ENCODE data around the gene S100A10. TPM values are rescaled to one million over a fixed set of nuclear protein-coding genes. Genes with fewer than 3 reads are reported as not detected.

Gene S100A10
- polyA plus RNA-seq, 1 donor from 2014 or later: 459 TPM

GRCh38 chr1:151985270-151985669 lies 8.4 kb downstream of the S100A10 start:
- no peak overlapping the region for H3K27ac Mint-ChIP-seq

GRCh38 chr1:151984313-151984956 lies 9.2 kb downstream of the S100A10 start:
- no peaks in the 10 kb centered on the region for H3K9me3 Mint-ChIP-seq
- no peaks in the 10 kb centered on the region for H3K27me3 Mint-ChIP-seq
- H3K4me3 Mint-ChIP-seq: no peak overlapping the region
- peak overlapping the region in 2 of 3 donors; percentile 33 to 83 for H3K27ac Mint-ChIP-seq
- H3K36me3 Mint-ChIP-seq: peaks cover 6% of the 10 kb centered on the region
- H3K4me1 Mint-ChIP-seq: peaks cover 13 to 22% (median 21%) of the 10 kb centered on the region in 3 donors

More at GRCh38 chr1:151985270-151985669, 8.4 kb downstream of the S100A10 start:
- Mint-ChIP-seq H3K27me3 (no peaks in the 10 kb centered on the region), H3K36me3 (peaks cover 6% of the 10 kb centered on the region), H3K4me1 (peaks cover 13 to 27% (median 24%) of the 10 kb centered on the region in 3 donors), H3K9me3 (no peaks in the 10 kb centered on the region), H3K4me3 (no peak overlapping the region)

- Mint-ChIP-seq H3K36me3 (peaks cover 6% of the 10 kb centered on the region), H3K27me3 (no peaks in the 10 kb centered on the region), H3K9me3 (no peaks in the 10 kb centered on the region), H3K4me3 (no peak overlapping the region), H3K27ac (no peak overlapping the region), H3K4me1 (peaks cover 13 to 18% (median 16%) of the 10 kb centered on the region in 3 donors)
Observed at GRCh38 chr1:151982300-151983005, 11.2 kb downstream of the S100A10 start.

GRCh38 chr1:151981178-151981525 lies 12.5 kb downstream of the S100A10 start:
- H3K4me3 Mint-ChIP-seq: no peak overlapping the region
- peaks cover 6 to 10% (median 8%) of the 10 kb centered on the region in 3 donors for H3K4me1 Mint-ChIP-seq
- H3K36me3 Mint-ChIP-seq: peaks cover 10% of the 10 kb centered on the region
- H3K27me3 Mint-ChIP-seq: no peaks in the 10 kb centered on the region
- H3K9me3 Mint-ChIP-seq: no peaks in the 10 kb centered on the region
- H3K27ac Mint-ChIP-seq: peak overlapping the region in 1 of 3 donors; percentile 28

- H3K4me1 Mint-ChIP-seq: peaks cover 6 to 9% (median 8%) of the 10 kb centered on the region in 3 donors
- peak overlapping the region in 1 of 3 donors; percentile 28 for H3K27ac Mint-ChIP-seq
Observed at GRCh38 chr1:151980287-151981177, 13.1 kb downstream of the S100A10 start.

GRCh38 chr1:151978922-151979321 lies 14.7 kb downstream of the S100A10 start:
- H3K4me1 Mint-ChIP-seq: no peaks in the 10 kb centered on the region
- H3K27ac Mint-ChIP-seq: no peak overlapping the region
- H3K36me3 Mint-ChIP-seq: peaks cover 10% of the 10 kb centered on the region
- H3K4me3 Mint-ChIP-seq: no peak overlapping the region
- no peaks in the 10 kb centered on the region for H3K9me3 Mint-ChIP-seq
- H3K27me3 Mint-ChIP-seq: no peaks in the 10 kb centered on the region

More at GRCh38 chr1:151980287-151981177, 13.1 kb downstream of the S100A10 start:
- Mint-ChIP-seq H3K27me3 (no peaks in the 10 kb centered on the region), H3K36me3 (peaks cover 10% of the 10 kb centered on the region), H3K9me3 (no peaks in the 10 kb centered on the region), H3K4me3 (no peak overlapping the region)

GRCh38 chr1:151977662-151978230 lies 15.9 kb downstream of the S100A10 start:
- H3K4me1 Mint-ChIP-seq: no peaks in the 10 kb centered on the region
- no peaks in the 10 kb centered on the region for H3K9me3 Mint-ChIP-seq
- H3K36me3 Mint-ChIP-seq: peaks cover 10% of the 10 kb centered on the region
- no peak overlapping the region for H3K4me3 Mint-ChIP-seq
- H3K27ac Mint-ChIP-seq: no peak overlapping the region
- no peaks in the 10 kb centered on the region for H3K27me3 Mint-ChIP-seq

- Mint-ChIP-seq H3K27ac (no peak overlapping the region), H3K4me3 (no peak overlapping the region), H3K4me1 (no peaks in the 10 kb centered on the region), H3K9me3 (no peaks in the 10 kb centered on the region), H3K27me3 (no peaks in the 10 kb centered on the region), H3K36me3 (peaks cover 8% of the 10 kb centered on the region)
Observed at GRCh38 chr1:151976858-151977257, 16.8 kb downstream of the S100A10 start.

GRCh38 chr1:151976015-151976343 lies 17.7 kb downstream of the S100A10 start:
- no peaks in the 10 kb centered on the region for H3K4me1 Mint-ChIP-seq
- H3K36me3 Mint-ChIP-seq: peaks cover 3% of the 10 kb centered on the region
- no peaks in the 10 kb centered on the region for H3K9me3 Mint-ChIP-seq
- no peak overlapping the region for H3K4me3 Mint-ChIP-seq
- no peak overlapping the region for H3K27ac Mint-ChIP-seq
- no peaks in the 10 kb centered on the region for H3K27me3 Mint-ChIP-seq

- Mint-ChIP-seq H3K4me1 (no peaks in the 10 kb centered on the region), H3K36me3 (peaks cover 3% of the 10 kb centered on the region), H3K27ac (no peak overlapping the region), H3K4me3 (no peak overlapping the region), H3K27me3 (no peaks in the 10 kb centered on the region), H3K9me3 (no peaks in the 10 kb centered on the region)
Observed at GRCh38 chr1:151975311-151976014, 18.2 kb downstream of the S100A10 start.

- no peak overlapping the region for H3K4me3 Mint-ChIP-seq
- no peaks in the 10 kb centered on the region for H3K9me3 Mint-ChIP-seq
- peaks cover 3% of the 10 kb centered on the region for H3K36me3 Mint-ChIP-seq
- no peak overlapping the region for H3K27ac Mint-ChIP-seq
- H3K4me1 Mint-ChIP-seq: peaks cover 4 to 11% (median 5%) of the 10 kb centered on the region in 3 donors
- H3K27me3 Mint-ChIP-seq: no peaks in the 10 kb centered on the region
Observed at GRCh38 chr1:151972542-151973248, 21.0 kb downstream of the S100A10 start.

GRCh38 chr1:151970626-151971025 lies 23.0 kb downstream of the S100A10 start:
- Mint-ChIP-seq H3K9me3 (no peaks in the 10 kb centered on the region), H3K4me1 (peaks cover 4 to 11% (median 5%) of the 10 kb centered on the region in 3 donors), H3K4me3 (no peak overlapping the region), H3K36me3 (no peaks in the 10 kb centered on the region), H3K27me3 (no peaks in the 10 kb centered on the region), H3K27ac (no peak overlapping the region)

- no peaks in the 10 kb centered on the region for H3K27me3 Mint-ChIP-seq
- H3K4me1 Mint-ChIP-seq: peaks cover 4 to 11% (median 5%) of the 10 kb centered on the region in 3 donors
- no peak overlapping the region for H3K4me3 Mint-ChIP-seq
- H3K9me3 Mint-ChIP-seq: no peaks in the 10 kb centered on the region
- no peak overlapping the region for H3K27ac Mint-ChIP-seq
- no peaks in the 10 kb centered on the region for H3K36me3 Mint-ChIP-seq
Observed at GRCh38 chr1:151970128-151970527, 23.5 kb downstream of the S100A10 start.

Data from IgD-negative memory B cell (primary cell).